GM12878 (cell line): ENCODE results near the gene KIAA1191. TPM values are rescaled to one million over a fixed set of nuclear protein-coding genes. Genes with fewer than 3 reads are reported as not detected.

Source experiments
- ATAC-seq: fragments of 200-7000 bp; cut with Tn5 transposase; 3 replicates; pipeline ENCODE4 v1.9.1; 2020; ENCODE audit warnings: mild to moderate bottlenecking, moderate library complexity
- BruUV-seq: library from RNA; stranded (reverse); fragments of 400-500 nt; replicated peaks from 2 replicates; lab custom pipeline; 2021; lab: Mats Ljungman, UMichigan
- CTCF ChIA-PET: fragments of 300-600 bp; sonication (Branson Sonifier 250); formaldehyde crosslinking; extraction: SDS; loops from one replicate; lab custom pipeline; 2021; ENCODE audit warnings: inconsistent platforms; lab: Yijun Ruan, JAX
- POLR2A ChIA-PET: fragments of 350-600 bp; formaldehyde crosslinking; extraction: SDS; loops from one replicate; lab custom pipeline; 2021; ENCODE audit warnings: inconsistent platforms; lab: Charles Lee
- RAD21 ChIA-PET: fragments of 300-600 bp; sonication (Branson Sonifier 250); formaldehyde crosslinking; loops from one replicate; lab custom pipeline; 2023; ENCODE audit warnings: antibody characterized with exemption; ENCODE audit not compliant: unreplicated experiment; lab: Charles Lee
- SMC1A ChIA-PET: fragments of 300-600 bp; sonication (Branson Sonifier 250); formaldehyde crosslinking; loops from one replicate; lab custom pipeline; 2023; ENCODE audit not compliant: unreplicated experiment, uncharacterized antibody; lab: Charles Lee
- DNase-seq: peaks from one replicate; pipeline ENCODE4 v3.0.0-alpha.2; 2011; ENCODE audit warnings: low read depth, low spot score
- FAIRE-seq: peaks from 3 replicates; lab custom pipeline; 2011; peaks lifted over from hg19 to GRCh38; lab: Jason Lieb, UNC
- H2AFZ ChIP-seq: 2 replicates; pipeline ENCODE4 v1.6.0; 2011; ENCODE audit warnings: low read depth, low read length, control low read depth; ENCODE audit not compliant: control insufficient read depth
- H3K27ac ChIP-seq: 2 replicates; pipeline ENCODE4 v1.5.1; 2011; ENCODE audit warnings: control low read depth; ENCODE audit not compliant: control insufficient read depth, insufficient read depth
- H3K27me3 ChIP-seq, 2 experiments: replicated peaks in 1 of 2; 2 replicates each; pipeline versions ENCODE4 v1.6.0 to v1.6.1; 2011; ENCODE audit warnings: low read length in 1 of 2; ENCODE audit not compliant: control insufficient read depth in 2 of 2, insufficient read depth in 2 of 2
- H3K36me3 ChIP-seq, 2 experiments: 2 replicates each; pipeline ENCODE4 v1.5.1; 2011; ENCODE audit warnings: low read length in 1 of 2; ENCODE audit not compliant: control insufficient read depth in 2 of 2, insufficient read depth in 2 of 2
- H3K4me1 ChIP-seq: 2 replicates; pipeline ENCODE4 v1.6.1; 2011; ENCODE audit warnings: mild to moderate bottlenecking, low read length, moderate library complexity, mixed read lengths; ENCODE audit not compliant: control insufficient read depth, insufficient read depth
- H3K4me2 ChIP-seq: 2 replicates; pipeline ENCODE4 v1.6.0; 2011; ENCODE audit warnings: control low read depth; ENCODE audit not compliant: control insufficient read depth, insufficient read depth
- H3K4me3 ChIP-seq: fragments of 200-600 bp; sonication (generic); 2 replicates; pipeline ENCODE4 v1.5.1; 2016
- H3K79me2 ChIP-seq: 2 replicates; pipeline ENCODE4 v1.6.0; 2011; ENCODE audit warnings: low read length; ENCODE audit not compliant: control insufficient read depth, insufficient read depth
- H3K9ac ChIP-seq: 2 replicates; pipeline ENCODE4 v1.8.0; 2011; ENCODE audit warnings: low read length, control low read depth, mixed read lengths; ENCODE audit not compliant: control insufficient read depth, insufficient read depth
- H3K9me3 ChIP-seq: replicated peaks from 3 replicates; pipeline ENCODE4 v1.5.1; 2011; ENCODE audit warnings: mild to moderate bottlenecking, low read length; ENCODE audit not compliant: control insufficient read depth, insufficient read depth
- H4K20me1 ChIP-seq: 2 replicates; pipeline ENCODE4 v1.6.0; 2011; ENCODE audit not compliant: control insufficient read depth, insufficient read depth
- CTCF ChIP-seq, 3 experiments: IDR thresholded peaks in 2 of 3; conservative IDR thresholded peaks in 1 of 3; 2 replicates each; pipeline ENCODE4 v1.5.1; 2011; ENCODE audit warnings: low read depth in 3 of 3, low read length in 3 of 3, mild to moderate bottlenecking in 3 of 3, control low read depth in 2 of 3, moderate library complexity in 2 of 3, inconsistent platforms in 1 of 3, mixed read lengths in 1 of 3; ENCODE audit not compliant: control insufficient read depth in 2 of 3, insufficient read depth in 1 of 3; ENCODE audit errors: extremely low read depth in 1 of 3
- ZNF274 ChIP-seq: IDR thresholded peaks from one replicate; pipeline ENCODE4 v1.8.0; 2011; ENCODE audit not compliant: insufficient read length, insufficient read depth
- WGBS: methylation state at CpG from one replicate; pipeline ENCODE4 v1.1.6; 2016; ENCODE audit warnings: low lambda C conversion rate; ENCODE audit not compliant: insufficient replicate concordance, insufficient coverage; ENCODE audit errors: missing lambda C conversion rate; 5-methylcytosine and 5-hydroxymethylcytosine counted together
- in situ Hi-C: fragments of 300-500 bp; cut with MboI; formaldehyde crosslinking; loops from 9 replicates; pipeline ENCODE4 v1.14.3; 2018; ENCODE audit warnings: mixed read lengths
- intact Hi-C: fragments of 100-400 bp; cut with micrococcal nuclease; formaldehyde crosslinking; loops from one replicate; pipeline ENCODE4 v1.14.2; 2022; ENCODE audit not compliant: unreplicated experiment
- polyA plus RNA-seq, 11 experiments: library from polyadenylated mRNA; depleted of rRNA in 4 of 11; unstranded in 6 of 11; stranded (reverse) in 5 of 11; fragments of >200 nt; fragmentation: Nextera tagmentation in 4 of 11; fragmentation: Illumina TruSeq in 1 of 11; extraction: Ambion mirVana in 4 of 11; extraction: Trizol in 1 of 11; gene quantifications; 1 replicate in 1 of 11; 2 replicates in 10 of 11; pipeline versions ENCODE4 v1.2.1 to v1.2.3, GENCODE V29; 2011 to 2016; ENCODE audit warnings: inconsistent platforms in 2 of 11, missing spikeins in 2 of 11, low read depth in 1 of 11
- total RNA-seq, 4 experiments: library from RNA; depleted of rRNA in 3 of 4; stranded (reverse); fragments of >200 nt in 3 of 4; fragmentation: Illumina TruSeq in 1 of 4; extraction: Trizol in 1 of 4; gene quantifications; 2 replicates each; pipeline versions ENCODE4 v1.2.1 to v1.2.3, GENCODE V29; 2013 to 2021
- TF ChIP-seq, protein P1 (sequence below): IDR thresholded peaks from 2 replicates; pipeline ENCODE4 v1.6.1; 2012; ENCODE audit warnings: low read length, inconsistent platforms

KIAA1191 gene
- total and polyA plus RNA-seq, 10 of the 15 experiments (the other 5 are each of a cell fraction or from before 2014, with no cell fraction given) = 14.9 to 58.2 (median 31.8) TPM

DNA sequence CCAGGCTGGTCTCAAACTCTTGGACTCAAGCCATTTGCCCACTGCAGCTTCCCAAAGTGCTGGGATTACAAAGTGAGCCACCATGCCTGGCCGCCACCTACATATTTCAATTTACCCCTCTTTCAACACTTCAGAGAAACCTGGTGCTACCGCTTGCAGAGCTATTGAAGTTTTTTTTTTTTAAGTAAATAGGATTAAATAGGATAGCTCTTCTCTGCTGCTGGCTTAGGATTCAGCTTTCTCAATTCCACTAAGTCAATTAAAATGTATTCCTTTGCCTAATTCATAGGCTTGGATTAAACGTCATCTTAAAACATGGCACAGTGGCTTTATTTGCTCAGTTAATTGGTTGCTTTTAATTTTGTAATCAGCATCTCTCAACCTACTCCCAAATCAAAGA, 41.0 kb downstream of the KIAA1191 start (continued):
- TF ChIP-seq, protein P1, sequence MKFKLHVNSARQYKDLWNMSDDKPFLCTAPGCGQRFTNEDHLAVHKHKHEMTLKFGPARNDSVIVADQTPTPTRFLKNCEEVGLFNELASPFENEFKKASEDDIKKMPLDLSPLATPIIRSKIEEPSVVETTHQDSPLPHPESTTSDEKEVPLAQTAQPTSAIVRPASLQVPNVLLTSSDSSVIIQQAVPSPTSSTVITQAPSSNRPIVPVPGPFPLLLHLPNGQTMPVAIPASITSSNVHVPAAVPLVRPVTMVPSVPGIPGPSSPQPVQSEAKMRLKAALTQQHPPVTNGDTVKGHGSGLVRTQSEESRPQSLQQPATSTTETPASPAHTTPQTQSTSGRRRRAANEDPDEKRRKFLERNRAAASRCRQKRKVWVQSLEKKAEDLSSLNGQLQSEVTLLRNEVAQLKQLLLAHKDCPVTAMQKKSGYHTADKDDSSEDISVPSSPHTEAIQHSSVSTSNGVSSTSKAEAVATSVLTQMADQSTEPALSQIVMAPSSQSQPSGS = no peak

GRCh38 chr5:176319827-176320554, 41.6 kb downstream of the KIAA1191 start:
- CTCF ChIA-PET = interaction anchor here (0.9 to 1.4 kb wide), 3 partner anchors 20 to 128 kb away, joined by 3 read pairs; partner anchors contain the start of gene KIAA1191
- H3K27ac ChIP-seq = no peak overlapping the region
- intact Hi-C loops = no loop called here

More at GRCh38 chr5:176319827-176320554, 41.6 kb downstream of the KIAA1191 start:
- no TSS peak for BruUV-seq
- peak; percentile 44 for FAIRE-seq
- Histone ChIP-seq H2AFZ (no peak overlapping the region), H3K27me3 (no peaks in the 10 kb centered on the region), H3K9me3 (no peaks in the 10 kb centered on the region), H3K36me3 (peaks cover 0 to 5% of the 10 kb centered on the region in 2 experiments; a peak in 2 of 4 replicates), H3K9ac (no peak overlapping the region), H3K79me2 (no peaks in the 10 kb centered on the region), H4K20me1 (no peaks in the 10 kb centered on the region), H3K4me3 (no peak overlapping the region), H3K4me2 (no peak overlapping the region), H3K4me1 (no peaks in the 10 kb centered on the region)
- DNase-seq = no peak
- ATAC-seq = no peak
- in situ Hi-C loops = no loop called here
- TF ChIP-seq ZNF274 = no peak
- TF ChIP-seq CTCF (IDR thresholded peaks at IDR 0.05 in 2 of 3, conservative IDR thresholded peaks at IDR 0.05 in 1 of 3; ENCODE audit: control insufficient read depth in 2 of 3, extremely low read depth in 1 of 3, insufficient read depth in 1 of 3, low read depth in 3 of 3, low read length in 3 of 3) = peak; percentile 2 to 29 (median 18); a peak in 2 of 6 replicates
- ChIA-PET RAD21 (interaction anchor here (1.1 kb wide), 1 partner anchor 32 kb away, joined by 3 read pairs; no protein-coding TSS in a partner anchor), SMC1A (interaction anchor here (1.0 kb wide), 1 partner anchor 40 kb away, joined by 4 read pairs; no protein-coding TSS in a partner anchor), POLR2A (no interaction called here)
- WGBS = 91% methylated on average over 9 of the region's 9 CpGs
